HG02884 (cell line): ENCODE measurements around the gene MRC2.
A peak's percentile ranks its signal among the peaks of the same experiment; 100 is the strongest.

ENCODE experiments used
- ATAC-seq: cut with Tn5 transposase; IDR thresholded peaks from one replicate; pipeline ENCODE4 v1.9.1; 2021; ENCODE audit warnings: mild to moderate bottlenecking, moderate library complexity; ENCODE audit not compliant: unreplicated experiment

Gene MRC2

GRCh38 chr17:62631086-62631935 lies 3.8 kb downstream of the MRC2 start:
- no peak for ATAC-seq

- no peak for ATAC-seq
Observed at GRCh38 chr17:62631936-62632924, 4.8 kb downstream of the MRC2 start.

GRCh38 chr17:62637809-62638208 lies 10.3 kb downstream of the MRC2 start:
- ATAC-seq = no peak

GRCh38 chr17:62641153-62641552 lies 13.7 kb downstream of the MRC2 start:
- no peak for ATAC-seq

- ATAC-seq = no peak
Observed at GRCh38 chr17:62641951-62642350, 14.5 kb downstream of the MRC2 start.

- ATAC-seq = no peak
Observed at GRCh38 chr17:62643496-62643895, 16.0 kb downstream of the MRC2 start.

GRCh38 chr17:62644487-62645173 lies 17.2 kb downstream of the MRC2 start:
- ATAC-seq = no peak

GRCh38 chr17:62648251-62648955 lies 20.9 kb downstream of the MRC2 start:
- ATAC-seq = no peak

- no peak for ATAC-seq
Observed at GRCh38 chr17:62648956-62649294, 21.5 kb downstream of the MRC2 start.

- no peak for ATAC-seq
Observed at GRCh38 chr17:62649570-62649969, 22.1 kb downstream of the MRC2 start.

- no peak for ATAC-seq
Observed at GRCh38 chr17:62650587-62650986, 23.1 kb downstream of the MRC2 start.

- ATAC-seq = no peak
Observed at GRCh38 chr17:62652251-62653001, 25.0 kb downstream of the MRC2 start.

- peak; percentile 76 for ATAC-seq
Observed at GRCh38 chr17:62653002-62653825, 25.7 kb downstream of the MRC2 start.

GRCh38 chr17:62653826-62654761 lies 26.6 kb downstream of the MRC2 start:
- no peak for ATAC-seq

- no peak for ATAC-seq
Observed at GRCh38 chr17:62655656-62656055, 28.2 kb downstream of the MRC2 start.

GRCh38 chr17:62656446-62656845 lies 29.0 kb downstream of the MRC2 start:
- ATAC-seq = no peak

- ATAC-seq = no peak
Observed at GRCh38 chr17:62657145-62657665, 29.7 kb downstream of the MRC2 start.

- no peak for ATAC-seq
Observed at GRCh38 chr17:62657690-62658089, 30.2 kb downstream of the MRC2 start.
